Measurements from ENCODE around the gene SNCB. TPM values are rescaled to one million over a fixed set of nuclear protein-coding genes. Genes with fewer than 3 reads are reported as not detected.
A peak's percentile ranks its signal among the peaks of the same experiment; 100 is the strongest.

The SNCB gene
- total RNA-seq, 1 experiment from 2014 or later, result not detected

DNA sequence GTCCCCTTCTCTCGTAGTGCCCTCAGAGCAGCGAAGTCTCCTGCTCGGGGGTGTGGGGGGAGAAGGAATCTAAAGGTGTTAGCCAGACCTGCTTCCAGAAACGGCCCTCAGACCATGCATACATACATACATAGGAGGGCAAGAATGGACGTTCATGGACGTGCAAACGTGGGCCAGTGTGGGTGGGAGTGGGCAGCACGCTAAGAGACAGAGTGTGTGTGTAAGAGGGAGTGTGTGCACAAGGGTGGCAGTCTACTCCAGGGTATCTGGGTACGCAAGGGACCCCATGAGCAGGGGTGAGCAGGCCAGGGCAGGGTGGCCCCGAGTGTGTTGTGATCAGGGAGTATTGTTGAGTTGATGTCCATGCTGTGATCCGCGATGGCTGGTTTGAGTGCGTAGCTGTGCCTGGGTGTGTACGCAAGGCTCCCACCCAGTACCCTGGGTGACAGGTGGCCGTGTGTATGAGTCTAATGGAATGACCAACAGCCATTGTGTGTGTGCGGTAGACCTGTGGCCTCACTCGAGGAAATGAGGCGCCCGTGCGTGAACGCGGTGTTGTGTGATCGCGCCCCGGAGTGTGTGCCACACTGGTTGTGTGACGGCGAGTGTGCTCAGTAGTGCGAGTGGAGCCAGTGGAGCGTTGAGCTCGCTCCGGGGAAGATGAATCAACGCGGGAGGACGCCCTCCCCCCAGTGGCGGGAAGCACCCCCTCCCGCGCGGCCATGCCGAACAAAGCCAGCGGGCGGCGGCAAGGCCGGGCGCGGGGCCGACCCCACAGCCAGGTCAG lies 21.2 kb downstream of the SNCB start:
- RAD21 ChIA-PET (ENCODE audit: low non-redundant PET in 1 of 2, low total read pairs in 2 of 2, uncharacterized antibody in 2 of 2, unreplicated experiment in 2 of 2), result no interaction called here
- CTCF ChIA-PET, result no interaction called here
- peak overlapping the region; percentile 96 for H3K4me2 ChIP-seq (ENCODE audit: low read length)
- no peak overlapping the region for H2AFZ ChIP-seq (ENCODE audit: low read depth, low read length, poor library complexity, severe bottlenecking)
- H3K27me3 ChIP-seq (ENCODE audit: insufficient read depth, low read length), result no peaks in the 10 kb centered on the region
- DNase-seq (ENCODE audit: low read depth, low spot score), result no peak
- intact Hi-C loops (cut with micrococcal nuclease), result no loop called here
- ATAC-seq, result no peak
- no peaks in the 10 kb centered on the region for H3K36me3 ChIP-seq (ENCODE audit: control insufficient read depth in 1 of 2, insufficient read depth in 2 of 2, low read length in 2 of 2)
- H3K27ac ChIP-seq (ENCODE audit: low read depth, low read length), result peak overlapping the region; percentile 31; the same call in 1 of the 2 replicates
- POLR2A ChIA-PET, result no interaction called here
- H3K9me3 ChIP-seq (ENCODE audit: control insufficient read depth in 1 of 2, insufficient read depth in 1 of 2, low read depth in 1 of 2, low read length in 2 of 2), result no peaks in the 10 kb centered on the region
- H3K9me2 ChIP-seq (ENCODE audit: insufficient read depth), result no peaks in the 10 kb centered on the region
- H3K79me2 ChIP-seq (ENCODE audit: insufficient read depth, low read length), result peaks cover 19% of the 10 kb centered on the region
- H3K4me1 ChIP-seq (ENCODE audit: control insufficient read depth in 1 of 2, insufficient read depth in 2 of 2, low read length in 2 of 2), result peaks cover 12 to 29% of the 10 kb centered on the region in 2 experiments; a peak in 3 of 4 replicates
- H3K9ac ChIP-seq (ENCODE audit: low read length), result peak overlapping the region; percentile 68
- H3K4me3 ChIP-seq (replicated peaks in 1 of 2; ENCODE audit: low read depth in 1 of 2, low read length in 2 of 2), result peak overlapping the region; percentile 63 to 74
- H4K20me1 ChIP-seq (ENCODE audit: insufficient read depth), result no peaks in the 10 kb centered on the region
- TF ChIP-seq EGR1 (IDR thresholded peaks at IDR 0.05; ENCODE audit: low read depth) (no peak), TCF7L2 (IDR thresholded peaks at IDR 0.05; ENCODE audit: borderline replicate concordance, extremely low read depth, insufficient read depth, insufficient read length) (peak; percentile 54)
- no TSS peak for BruUV-seq (replicated peaks)

DNA sequence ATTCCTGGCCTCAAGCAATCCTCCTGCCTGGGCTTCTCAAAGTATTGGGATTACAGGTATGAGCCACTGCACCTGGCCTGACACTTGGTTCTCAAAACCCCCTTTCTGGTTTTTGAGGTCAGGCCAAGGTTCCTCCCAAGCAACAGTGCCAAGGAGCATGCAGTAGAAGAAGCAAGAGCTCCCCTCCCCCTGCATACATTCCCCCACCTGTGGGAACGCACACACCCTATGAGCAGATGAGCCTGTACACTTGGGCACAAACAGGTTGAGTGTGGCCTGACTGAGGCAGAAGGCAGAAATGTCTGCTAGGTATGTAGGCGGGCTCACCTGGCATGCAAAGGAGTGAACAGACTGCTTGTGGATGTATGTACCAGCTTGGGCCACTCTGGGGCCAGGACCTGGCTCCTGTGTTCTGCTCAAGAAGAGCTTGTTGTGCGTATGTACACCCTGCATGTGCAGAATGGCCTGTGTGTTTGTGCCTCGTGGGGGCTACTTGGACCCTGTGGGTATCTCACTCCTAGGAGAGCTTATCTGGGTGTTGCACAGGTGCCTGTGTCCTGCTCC lies 22.1 kb downstream of the SNCB start:
- no peak for DNase-seq (ENCODE audit: low read depth, low spot score)
- H3K36me3 ChIP-seq (ENCODE audit: control insufficient read depth in 1 of 2, insufficient read depth in 2 of 2, low read length in 2 of 2), result no peaks in the 10 kb centered on the region
- BruUV-seq (replicated peaks), result no TSS peak
- H3K9me2 ChIP-seq (ENCODE audit: insufficient read depth), result no peaks in the 10 kb centered on the region
- no peak overlapping the region for H3K9ac ChIP-seq (ENCODE audit: low read length)
- no peak for ATAC-seq
- H3K27me3 ChIP-seq (ENCODE audit: insufficient read depth, low read length), result no peaks in the 10 kb centered on the region
- H3K27ac ChIP-seq (ENCODE audit: low read depth, low read length), result no peak overlapping the region; the same call in 1 of the 2 replicates
- CTCF ChIA-PET, result no interaction called here
- no peak overlapping the region for H3K4me3 ChIP-seq (replicated peaks in 1 of 2; ENCODE audit: low read depth in 1 of 2, low read length in 2 of 2)
- H3K9me3 ChIP-seq (ENCODE audit: control insufficient read depth in 1 of 2, insufficient read depth in 1 of 2, low read depth in 1 of 2, low read length in 2 of 2), result no peaks in the 10 kb centered on the region
- no peak overlapping the region for H2AFZ ChIP-seq (ENCODE audit: low read depth, low read length, poor library complexity, severe bottlenecking)
- H4K20me1 ChIP-seq (ENCODE audit: insufficient read depth), result no peaks in the 10 kb centered on the region
- peak overlapping the region; percentile 96; the same call in 1 of the 2 replicates for H3K4me2 ChIP-seq (ENCODE audit: low read length)
- H3K79me2 ChIP-seq (ENCODE audit: insufficient read depth, low read length), result peaks cover 27% of the 10 kb centered on the region
- H3K4me1 ChIP-seq (ENCODE audit: control insufficient read depth in 1 of 2, insufficient read depth in 2 of 2, low read length in 2 of 2), result peaks cover 11 to 24% of the 10 kb centered on the region in 2 experiments; a peak in 3 of 4 replicates
- POLR2A ChIA-PET, result no interaction called here
- RAD21 ChIA-PET (ENCODE audit: low non-redundant PET in 1 of 2, low total read pairs in 2 of 2, uncharacterized antibody in 2 of 2, unreplicated experiment in 2 of 2), result no interaction called here
- intact Hi-C loops (cut with micrococcal nuclease), result no loop called here
- no peak for TF ChIP-seq EGR1 (IDR thresholded peaks at IDR 0.05; ENCODE audit: low read depth)
- TF ChIP-seq, protein P1, sequence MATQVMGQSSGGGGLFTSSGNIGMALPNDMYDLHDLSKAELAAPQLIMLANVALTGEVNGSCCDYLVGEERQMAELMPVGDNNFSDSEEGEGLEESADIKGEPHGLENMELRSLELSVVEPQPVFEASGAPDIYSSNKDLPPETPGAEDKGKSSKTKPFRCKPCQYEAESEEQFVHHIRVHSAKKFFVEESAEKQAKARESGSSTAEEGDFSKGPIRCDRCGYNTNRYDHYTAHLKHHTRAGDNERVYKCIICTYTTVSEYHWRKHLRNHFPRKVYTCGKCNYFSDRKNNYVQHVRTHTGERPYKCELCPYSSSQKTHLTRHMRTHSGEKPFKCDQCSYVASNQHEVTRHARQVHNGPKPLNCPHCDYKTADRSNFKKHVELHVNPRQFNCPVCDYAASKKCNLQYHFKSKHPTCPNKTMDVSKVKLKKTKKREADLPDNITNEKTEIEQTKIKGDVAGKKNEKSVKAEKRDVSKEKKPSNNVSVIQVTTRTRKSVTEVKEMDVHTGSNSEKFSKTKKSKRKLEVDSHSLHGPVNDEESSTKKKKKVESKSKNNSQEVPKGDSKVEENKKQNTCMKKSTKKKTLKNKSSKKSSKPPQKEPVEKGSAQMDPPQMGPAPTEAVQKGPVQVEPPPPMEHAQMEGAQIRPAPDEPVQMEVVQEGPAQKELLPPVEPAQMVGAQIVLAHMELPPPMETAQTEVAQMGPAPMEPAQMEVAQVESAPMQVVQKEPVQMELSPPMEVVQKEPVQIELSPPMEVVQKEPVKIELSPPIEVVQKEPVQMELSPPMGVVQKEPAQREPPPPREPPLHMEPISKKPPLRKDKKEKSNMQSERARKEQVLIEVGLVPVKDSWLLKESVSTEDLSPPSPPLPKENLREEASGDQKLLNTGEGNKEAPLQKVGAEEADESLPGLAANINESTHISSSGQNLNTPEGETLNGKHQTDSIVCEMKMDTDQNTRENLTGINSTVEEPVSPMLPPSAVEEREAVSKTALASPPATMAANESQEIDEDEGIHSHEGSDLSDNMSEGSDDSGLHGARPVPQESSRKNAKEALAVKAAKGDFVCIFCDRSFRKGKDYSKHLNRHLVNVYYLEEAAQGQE (IDR thresholded peaks at IDR 0.05; ENCODE audit: low read depth), result no peak
- TF ChIP-seq TCF7L2 (IDR thresholded peaks at IDR 0.05; ENCODE audit: borderline replicate concordance, extremely low read depth, insufficient read depth, insufficient read length), result no peak
- TF ChIP-seq, protein P2, sequence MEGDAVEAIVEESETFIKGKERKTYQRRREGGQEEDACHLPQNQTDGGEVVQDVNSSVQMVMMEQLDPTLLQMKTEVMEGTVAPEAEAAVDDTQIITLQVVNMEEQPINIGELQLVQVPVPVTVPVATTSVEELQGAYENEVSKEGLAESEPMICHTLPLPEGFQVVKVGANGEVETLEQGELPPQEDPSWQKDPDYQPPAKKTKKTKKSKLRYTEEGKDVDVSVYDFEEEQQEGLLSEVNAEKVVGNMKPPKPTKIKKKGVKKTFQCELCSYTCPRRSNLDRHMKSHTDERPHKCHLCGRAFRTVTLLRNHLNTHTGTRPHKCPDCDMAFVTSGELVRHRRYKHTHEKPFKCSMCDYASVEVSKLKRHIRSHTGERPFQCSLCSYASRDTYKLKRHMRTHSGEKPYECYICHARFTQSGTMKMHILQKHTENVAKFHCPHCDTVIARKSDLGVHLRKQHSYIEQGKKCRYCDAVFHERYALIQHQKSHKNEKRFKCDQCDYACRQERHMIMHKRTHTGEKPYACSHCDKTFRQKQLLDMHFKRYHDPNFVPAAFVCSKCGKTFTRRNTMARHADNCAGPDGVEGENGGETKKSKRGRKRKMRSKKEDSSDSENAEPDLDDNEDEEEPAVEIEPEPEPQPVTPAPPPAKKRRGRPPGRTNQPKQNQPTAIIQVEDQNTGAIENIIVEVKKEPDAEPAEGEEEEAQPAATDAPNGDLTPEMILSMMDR (IDR thresholded peaks at IDR 0.05 in 2 of 3, conservative IDR thresholded peaks at IDR 0.05 in 1 of 3; ENCODE audit: borderline replicate concordance in 1 of 3, insufficient read depth in 1 of 3, low read depth in 2 of 3, low read length in 2 of 3), result no peak
- no peak for TF ChIP-seq EZH2 (IDR thresholded peaks at IDR 0.05)
- no peak for TF ChIP-seq POLR2A (IDR thresholded peaks at IDR 0.05; ENCODE audit: borderline replicate concordance, extremely low read depth, insufficient read depth, insufficient read length)
- TF ChIP-seq POLR2AphosphoS5 (IDR thresholded peaks at IDR 0.05; ENCODE audit: low read depth, low read length), result no peak
- TF ChIP-seq, protein P3, sequence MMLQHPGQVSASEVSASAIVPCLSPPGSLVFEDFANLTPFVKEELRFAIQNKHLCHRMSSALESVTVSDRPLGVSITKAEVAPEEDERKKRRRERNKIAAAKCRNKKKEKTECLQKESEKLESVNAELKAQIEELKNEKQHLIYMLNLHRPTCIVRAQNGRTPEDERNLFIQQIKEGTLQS (IDR thresholded peaks at IDR 0.05), result no peak
- TF ChIP-seq ZNF274 (IDR thresholded peaks at IDR 0.05; ENCODE audit: low read depth, low read length), result no peak
- TF ChIP-seq FOSL1 (IDR thresholded peaks at IDR 0.05; ENCODE audit: low read depth), result no peak
- no peak for TF ChIP-seq SIN3A (IDR thresholded peaks at IDR 0.05; ENCODE audit: low read depth)
- no peak for TF ChIP-seq JUND (IDR thresholded peaks at IDR 0.05)
- TF ChIP-seq RAD21 (IDR thresholded peaks at IDR 0.05; ENCODE audit: low read depth), result no peak

All from HCT116 (cell line).